Esophagus muscularis mucosa (tissue), 4 donors: ENCODE measurements around the gene TUBB. TPM values are rescaled to one million over a fixed set of nuclear protein-coding genes. Genes with fewer than 3 reads are reported as not detected.
"Not testable (repeated sequence)": the region's sequence is repeated elsewhere in the genome, so short reads cannot be mapped to it uniquely, and the experiment has no call there.

Experiments
- DNase-seq: peaks from one replicate; pipeline ENCODE4 v3.0.0-alpha.2; 2017; ENCODE audit errors: extremely low spot score
- H3K27ac ChIP-seq, 4 donors: fragments of 200-600 bp; sonication (generic); replicated peaks in 1 of 4; 1 replicate in 3 of 4; 2 replicates in 1 of 4; pipeline ENCODE4 v1.5.1; 2016 to 2019; ENCODE audit warnings: mild to moderate bottlenecking in 1 of 4
- H3K27me3 ChIP-seq, 4 donors: fragments of 200-600 bp; sonication (generic); one replicate each; pipeline versions ENCODE4 v1.5.1 to v1.6.0; 2016 to 2019
- H3K36me3 ChIP-seq, 4 donors: fragments of 200-600 bp; sonication (generic); one replicate each; pipeline ENCODE4 v1.5.1; 2016 to 2019
- H3K4me1 ChIP-seq, 4 donors: fragments of 200-600 bp; sonication (generic); one replicate each; pipeline ENCODE4 v1.5.1; 2016 to 2019
- H3K4me3 ChIP-seq, 4 donors: fragments of 200-600 bp; sonication (generic); 1 replicate in 2 of 4; 2 replicates in 2 of 4; pipeline ENCODE4 v1.5.1; 2016 to 2019; ENCODE audit warnings: mild to moderate bottlenecking in 4 of 4, moderate library complexity in 1 of 4
- H3K9me3 ChIP-seq, 4 donors: fragments of 200-600 bp; sonication (generic); 1 replicate in 3 of 4; 2 replicates in 1 of 4; pipeline ENCODE4 v1.5.1; 2016 to 2019
- EP300 ChIP-seq: sonication (generic); formaldehyde crosslinking; IDR thresholded peaks from one replicate; pipeline ENCODE4 v1.6.1; 2017; ENCODE audit warnings: antibody characterized with exemption
- POLR2A ChIP-seq: fragments of 450-650 bp; IDR thresholded peaks from one replicate; pipeline ENCODE4 v1.6.1; 2017; ENCODE audit warnings: antibody characterized with exemption, moderate library complexity, mild to moderate bottlenecking, low read depth
- POLR2AphosphoS5 ChIP-seq, 2 donors: sonication (generic); formaldehyde crosslinking; IDR thresholded peaks; one replicate each; pipeline ENCODE4 v1.6.1; 2017; ENCODE audit warnings: antibody characterized with exemption in 2 of 2
- WGBS: methylation state at CpG from one replicate; pipeline ENCODE4 v1.1.5; 2018; 5-methylcytosine and 5-hydroxymethylcytosine counted together
- intact Hi-C: fragments of 100-400 bp; cut with DNase I; formaldehyde crosslinking; loops from one replicate; pipeline ENCODE4 v1.15.1; 2023
- total RNA-seq, 4 donors: library from RNA; depleted of rRNA; stranded (reverse); fragments of >200 nt; gene quantifications; one replicate each; pipeline versions ENCODE4 v1.1.0 to v1.2.1, GENCODE V29; 2016
- TF ChIP-seq, protein P1 (sequence below), 3 experiments: fragments of 200-600 bp in 2 of 3; fragments of 450-650 bp in 1 of 3; sonication (generic) in 2 of 3; IDR thresholded peaks; one replicate each; pipeline ENCODE4 v1.5.1; 2017 to 2019; ENCODE audit warnings: antibody characterized with exemption in 3 of 3, mild to moderate bottlenecking in 2 of 3, moderate library complexity in 1 of 3

The TUBB gene
- total RNA-seq, 4 donors from 2014 or later, result 208 to 398 (median 272) TPM

DNA sequence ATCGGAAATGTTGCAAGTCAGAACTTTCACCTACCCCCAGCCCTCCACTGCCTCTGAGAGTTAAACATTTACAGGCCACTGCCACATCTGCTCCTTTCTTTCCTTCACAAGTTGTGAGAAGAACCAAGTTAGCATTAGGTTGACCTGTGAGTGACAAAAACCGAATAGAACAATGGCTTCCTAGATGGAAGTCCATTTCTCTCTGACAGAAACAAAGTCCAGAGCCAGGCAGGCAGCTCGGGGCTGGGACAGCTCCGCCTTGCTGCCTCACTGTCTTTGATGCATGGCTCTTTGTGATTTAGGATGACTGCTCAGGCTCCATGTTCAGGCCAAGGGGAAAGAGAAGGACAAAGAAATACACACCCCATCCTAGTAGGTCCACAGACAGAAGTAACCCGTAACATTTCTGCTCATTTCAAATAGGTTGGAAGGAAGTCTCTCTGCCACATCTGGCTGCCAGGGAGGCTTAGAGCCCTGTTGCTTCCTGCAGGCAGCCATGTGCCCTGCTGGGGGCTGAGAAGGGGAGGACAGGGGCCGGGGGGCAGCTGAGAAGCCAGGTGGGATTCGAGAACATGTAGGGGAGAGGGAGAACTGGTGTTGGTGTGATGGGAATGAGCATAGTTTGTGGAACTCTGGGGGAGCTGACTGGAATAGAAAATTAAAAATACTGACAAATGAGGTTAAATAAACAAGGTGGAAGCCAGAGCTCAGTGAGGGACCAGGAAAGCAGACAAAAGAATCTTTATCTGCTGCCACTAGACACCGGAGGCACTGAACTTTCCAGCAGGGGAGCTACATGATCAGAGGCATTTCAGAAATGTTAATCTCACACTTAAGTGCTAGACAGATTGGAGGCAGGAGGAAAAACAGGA, 43.7 kb downstream of the TUBB start:
- 45% methylated on average over 8 of the region's 8 CpGs for WGBS
- peak overlapping the region in 3 of 4 donors; percentile 30 to 48 (median 31) for H3K27ac ChIP-seq
- no peaks in the 10 kb centered on the region for H3K27me3 ChIP-seq
- peaks cover 28 to 51% (median 38%) of the 10 kb centered on the region in 4 donors for H3K4me1 ChIP-seq
- TF ChIP-seq EP300 (no peak), POLR2A (no peak), POLR2AphosphoS5 (IDR thresholded peaks at IDR 0.05) (no peak)
- TF ChIP-seq, protein P1, sequence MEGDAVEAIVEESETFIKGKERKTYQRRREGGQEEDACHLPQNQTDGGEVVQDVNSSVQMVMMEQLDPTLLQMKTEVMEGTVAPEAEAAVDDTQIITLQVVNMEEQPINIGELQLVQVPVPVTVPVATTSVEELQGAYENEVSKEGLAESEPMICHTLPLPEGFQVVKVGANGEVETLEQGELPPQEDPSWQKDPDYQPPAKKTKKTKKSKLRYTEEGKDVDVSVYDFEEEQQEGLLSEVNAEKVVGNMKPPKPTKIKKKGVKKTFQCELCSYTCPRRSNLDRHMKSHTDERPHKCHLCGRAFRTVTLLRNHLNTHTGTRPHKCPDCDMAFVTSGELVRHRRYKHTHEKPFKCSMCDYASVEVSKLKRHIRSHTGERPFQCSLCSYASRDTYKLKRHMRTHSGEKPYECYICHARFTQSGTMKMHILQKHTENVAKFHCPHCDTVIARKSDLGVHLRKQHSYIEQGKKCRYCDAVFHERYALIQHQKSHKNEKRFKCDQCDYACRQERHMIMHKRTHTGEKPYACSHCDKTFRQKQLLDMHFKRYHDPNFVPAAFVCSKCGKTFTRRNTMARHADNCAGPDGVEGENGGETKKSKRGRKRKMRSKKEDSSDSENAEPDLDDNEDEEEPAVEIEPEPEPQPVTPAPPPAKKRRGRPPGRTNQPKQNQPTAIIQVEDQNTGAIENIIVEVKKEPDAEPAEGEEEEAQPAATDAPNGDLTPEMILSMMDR (IDR thresholded peaks at IDR 0.05), result no peak
- H3K4me3 ChIP-seq, result no peak overlapping the region
- intact Hi-C loops, result no loop called here
- no peaks in the 10 kb centered on the region for H3K9me3 ChIP-seq
- no peaks in the 10 kb centered on the region for H3K36me3 ChIP-seq
- no peak for DNase-seq

DNA sequence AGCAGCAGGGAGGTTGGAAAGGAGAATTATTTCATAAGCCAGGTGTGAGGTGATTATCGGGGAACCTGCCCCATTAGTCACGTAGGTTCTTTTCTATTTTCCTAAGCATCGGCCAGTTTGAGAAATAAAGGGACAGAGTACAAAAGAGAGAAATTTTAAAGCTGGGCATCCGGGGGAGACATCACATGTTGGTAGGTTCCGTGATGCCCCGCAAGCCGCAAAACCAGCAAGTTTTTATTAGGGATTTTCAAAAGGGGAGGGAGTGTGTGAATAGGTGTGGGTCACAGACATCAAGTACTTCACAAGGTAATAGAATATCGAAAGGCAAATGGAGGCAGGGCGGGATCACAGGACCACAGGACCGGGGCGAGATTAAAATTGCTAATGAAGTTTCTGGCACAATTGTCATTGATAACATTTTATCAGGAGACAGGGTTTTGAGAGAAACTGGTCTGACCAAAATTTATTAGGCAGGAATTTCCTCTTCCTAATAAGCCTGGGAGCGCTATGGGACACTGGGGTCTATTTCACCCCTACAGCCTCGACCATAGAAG, 44.4 kb downstream of the TUBB start:
- H3K27ac ChIP-seq, result peak overlapping the region in 1 of 4 donors; percentile 30
- 79% methylated on average over 13 of the region's 13 CpGs for WGBS
- H3K9me3 ChIP-seq, intact Hi-C loops, DNase-seq, H3K27me3 ChIP-seq, H3K36me3 ChIP-seq, H3K4me3 ChIP-seq: not testable (repeated sequence)
- peaks cover 30 to 51% (median 38%) of the 10 kb centered on the region in 4 donors for H3K4me1 ChIP-seq

DNA sequence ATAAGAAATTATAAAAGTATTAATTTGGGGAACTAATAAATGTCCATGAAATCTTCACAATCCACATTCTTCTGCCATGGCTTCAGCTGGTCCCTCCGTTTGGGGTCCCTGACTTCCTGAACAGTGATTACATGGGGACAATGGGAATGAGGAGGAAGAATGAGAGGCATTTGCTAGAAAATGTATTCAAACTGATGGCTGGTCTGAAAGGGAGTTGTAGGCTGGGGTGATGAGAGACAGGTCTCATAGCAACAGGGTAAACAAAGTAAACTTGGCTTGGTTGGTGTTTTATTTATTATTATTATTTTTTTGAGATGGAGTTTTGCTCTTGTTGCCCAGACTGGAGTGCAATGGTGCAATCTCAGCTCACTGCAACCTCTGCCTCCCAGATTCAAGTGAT, 45.3 kb downstream of the TUBB start:
- intact Hi-C loops, DNase-seq, H3K4me3 ChIP-seq, H3K9me3 ChIP-seq, H3K27me3 ChIP-seq, H3K36me3 ChIP-seq, H3K27ac ChIP-seq: not testable (repeated sequence)
- 47% methylated on average over 1 of the region's 1 CpG for WGBS
- H3K4me1 ChIP-seq, result peaks cover 30 to 50% (median 41%) of the 10 kb centered on the region in 4 donors

DNA sequence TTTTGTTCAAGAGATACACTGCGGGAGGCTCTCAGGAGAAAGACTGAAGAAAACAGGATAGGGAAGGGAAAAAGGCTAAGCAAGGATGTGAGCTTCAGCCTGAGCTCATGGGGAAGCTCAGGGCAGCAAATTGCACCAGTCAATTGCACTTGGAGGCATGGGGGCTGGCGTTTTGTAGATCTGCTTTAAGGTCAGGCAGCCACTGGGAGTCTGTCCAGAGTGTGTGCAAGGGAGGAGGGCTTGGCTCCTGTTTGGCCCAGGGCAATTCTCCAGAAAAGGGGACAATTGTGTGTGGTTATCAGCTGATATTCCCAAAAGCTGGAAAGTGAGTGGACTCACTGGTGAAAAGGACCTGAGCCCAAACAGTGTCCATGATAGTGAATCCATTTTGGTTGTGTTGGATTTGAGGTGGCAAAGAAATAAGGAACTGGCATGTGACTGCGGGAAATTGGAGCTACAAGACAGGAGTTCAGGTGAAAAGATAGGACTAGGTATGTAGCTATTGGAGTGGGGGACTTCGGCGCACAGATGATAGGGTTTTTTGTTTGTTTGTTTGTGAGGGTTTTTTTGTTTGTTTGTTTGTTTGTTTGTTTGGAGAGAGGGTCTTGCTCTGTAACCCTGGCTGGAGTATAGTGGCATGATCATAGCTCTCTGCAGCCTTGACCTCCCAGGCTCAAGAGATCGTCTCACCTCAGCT, 46.5 kb downstream of the TUBB start:
- Histone ChIP-seq H3K27ac (no peak overlapping the region), H3K9me3 (no peaks in the 10 kb centered on the region), H3K27me3 (no peaks in the 10 kb centered on the region), H3K36me3 (no peaks in the 10 kb centered on the region), H3K4me1 (peaks cover 30 to 43% (median 38%) of the 10 kb centered on the region in 4 donors), H3K4me3 (no peak overlapping the region)
- intact Hi-C loops, result no loop called here
- DNase-seq, result no peak
- WGBS, result 86% methylated on average over 6 of the region's 6 CpGs
- no peak for TF ChIP-seq EP300
- no peak for TF ChIP-seq POLR2A
- no peak for TF ChIP-seq POLR2AphosphoS5 (IDR thresholded peaks at IDR 0.05)
- TF ChIP-seq, protein P1 (IDR thresholded peaks at IDR 0.05), result no peak

DNA sequence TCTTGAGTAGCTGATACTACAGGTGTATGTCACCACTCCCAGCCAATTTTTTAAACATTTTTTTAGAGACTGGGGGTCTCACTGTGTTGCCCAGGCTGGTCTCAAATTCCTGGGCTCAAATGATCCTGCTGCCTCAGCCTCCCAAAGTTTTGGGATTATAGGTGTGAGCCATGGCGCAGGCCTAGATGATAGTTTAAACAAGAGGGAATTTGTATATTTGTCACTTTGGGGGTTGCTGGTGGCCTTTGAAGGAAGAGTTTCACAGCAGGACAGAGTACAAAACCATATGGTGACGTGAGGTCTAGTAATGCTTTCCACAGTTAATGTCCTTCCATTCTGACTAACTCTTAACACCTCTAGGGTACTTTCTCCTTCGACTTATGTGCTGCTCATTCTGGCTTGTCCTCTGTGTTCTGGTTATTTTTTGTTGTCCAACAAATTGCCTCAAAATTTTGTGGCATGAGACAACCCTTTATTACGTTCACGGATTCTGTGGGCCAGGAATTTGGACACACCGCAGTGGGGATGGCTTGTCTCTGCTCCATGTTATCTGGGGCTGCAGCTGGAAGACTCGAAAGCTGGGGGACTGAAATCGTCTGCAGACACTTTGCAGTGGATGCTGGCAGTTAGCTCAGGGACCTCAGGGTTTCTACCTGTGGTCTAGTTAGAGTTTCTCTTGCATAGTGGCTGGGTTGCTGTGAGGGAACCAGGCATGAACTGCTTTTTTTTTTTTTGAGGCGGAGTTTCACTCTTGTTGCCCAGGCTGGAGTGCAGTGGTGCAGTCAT, 47.2 kb downstream of the TUBB start:
- DNase-seq, result no peak
- Histone ChIP-seq H3K27ac (no peak overlapping the region), H3K9me3 (no peaks in the 10 kb centered on the region), H3K27me3 (no peaks in the 10 kb centered on the region), H3K4me1 (peaks cover 30 to 43% (median 38%) of the 10 kb centered on the region in 4 donors), H3K4me3 (no peak overlapping the region), H3K36me3 (no peaks in the 10 kb centered on the region)
- intact Hi-C loops, result no loop called here
- WGBS, result 76% methylated on average over 6 of the region's 9 CpGs
- no peak for TF ChIP-seq POLR2AphosphoS5 (IDR thresholded peaks at IDR 0.05)

DNA sequence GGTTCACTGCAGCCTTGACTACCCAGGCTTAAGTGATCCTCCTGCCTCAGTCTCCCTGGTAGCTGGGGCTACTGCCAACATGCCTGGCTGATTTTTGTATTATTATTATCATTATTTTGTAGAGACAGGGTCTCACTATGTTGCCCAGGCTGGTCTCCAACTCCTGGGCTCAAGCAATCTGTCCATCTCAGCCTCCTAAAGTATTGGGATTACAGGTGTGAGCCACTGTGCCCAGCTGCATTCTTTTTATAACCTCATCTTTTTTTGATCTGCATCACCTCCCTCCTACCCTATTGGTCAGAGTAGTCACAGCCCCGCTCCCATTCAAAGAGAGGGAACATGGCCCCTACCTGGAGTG, 47.8 kb downstream of the TUBB start:
- H3K36me3 ChIP-seq, result no peaks in the 10 kb centered on the region
- no peak for DNase-seq
- no peak overlapping the region for H3K27ac ChIP-seq
- H3K4me3 ChIP-seq, result no peak overlapping the region
- H3K27me3 ChIP-seq, result no peaks in the 10 kb centered on the region
- TF ChIP-seq POLR2AphosphoS5 (IDR thresholded peaks at IDR 0.05) (no peak), POLR2A (no peak), EP300 (no peak)
- TF ChIP-seq, protein P1 (IDR thresholded peaks at IDR 0.05), result no peak
- H3K9me3 ChIP-seq, result no peaks in the 10 kb centered on the region
- intact Hi-C loops, result no loop called here
- 100% methylated on average over 1 of the region's 1 CpG for WGBS
- H3K4me1 ChIP-seq, result peaks cover 30 to 43% (median 38%) of the 10 kb centered on the region in 4 donors
